Loucy (cell line): Measurements from ENCODE around the gene HEPHL1.

Experiments
- H2AFZ ChIP-seq: fragments of 200-600 bp; sonication (generic); 2 replicates; pipeline ENCODE4 v1.6.0; 2016; ENCODE audit warnings: antibody characterized with exemption, mild to moderate bottlenecking, low read length, moderate library complexity
- H3F3A ChIP-seq: fragments of 200-600 bp; 2 replicates; pipeline ENCODE4 v1.6.0; 2016; ENCODE audit warnings: antibody characterized with exemption, low read depth, mild to moderate bottlenecking
- H3K27me3 ChIP-seq: fragments of 200-600 bp; sonication (generic); 2 replicates; pipeline ENCODE4 v1.6.1; 2014; ENCODE audit warnings: low read length, mild to moderate bottlenecking; ENCODE audit not compliant: insufficient read depth, poor library complexity, severe bottlenecking
- H3K36me3 ChIP-seq: fragments of 200-600 bp; sonication (generic); 2 replicates; pipeline ENCODE4 v1.6.1; 2016; ENCODE audit warnings: low read length; ENCODE audit not compliant: insufficient read depth
- H3K4me1 ChIP-seq: fragments of 200-600 bp; sonication (generic); 2 replicates; pipeline ENCODE4 v1.5.1; 2014; ENCODE audit warnings: low read length, mild to moderate bottlenecking; ENCODE audit not compliant: insufficient read depth, poor library complexity, severe bottlenecking
- H3K4me2 ChIP-seq: fragments of 200-600 bp; sonication (generic); 2 replicates; pipeline ENCODE4 v1.6.0; 2014; ENCODE audit warnings: antibody characterized with exemption, low read length, low read depth, mild to moderate bottlenecking; ENCODE audit not compliant: poor library complexity, severe bottlenecking
- H3K4me3 ChIP-seq: fragments of 200-600 bp; sonication (generic); 2 replicates; pipeline ENCODE4 v1.5.1; 2014; ENCODE audit warnings: low read length, mild to moderate bottlenecking, mixed read lengths; ENCODE audit not compliant: poor library complexity, severe bottlenecking
- H3K79me2 ChIP-seq: fragments of 200-600 bp; sonication (generic); 2 replicates; pipeline ENCODE4 v1.6.1; 2014; ENCODE audit warnings: low read length; ENCODE audit not compliant: insufficient read depth
- H3K9ac ChIP-seq: fragments of 200-600 bp; sonication (generic); 2 replicates; pipeline ENCODE4 v1.6.0; 2014; ENCODE audit warnings: mild to moderate bottlenecking, low read depth, low read length, moderate library complexity; ENCODE audit not compliant: poor library complexity, severe bottlenecking
- H3K9me2 ChIP-seq: fragments of 200-600 bp; sonication (generic); replicated peaks from 2 replicates; pipeline ENCODE4 v1.6.1; 2016; ENCODE audit warnings: low read depth, low read length, mixed read lengths
- H3K9me3 ChIP-seq: fragments of 200-600 bp; sonication (generic); 2 replicates; pipeline ENCODE4 v1.6.1; 2014; ENCODE audit warnings: mild to moderate bottlenecking, antibody characterized with exemption, low read length, low read depth; ENCODE audit not compliant: insufficient read depth
- H4K20me1 ChIP-seq: fragments of 200-600 bp; sonication (generic); 2 replicates; pipeline ENCODE4 v1.6.0; 2014; ENCODE audit warnings: antibody characterized with exemption, low read length, mild to moderate bottlenecking; ENCODE audit not compliant: insufficient read depth, poor library complexity, severe bottlenecking
- EZH2phosphoT487 ChIP-seq: fragments of 200-600 bp; IDR thresholded peaks from 2 replicates; pipeline ENCODE4 v1.6.1; 2018; ENCODE audit warnings: antibody characterized with exemption, mild to moderate bottlenecking, moderate library complexity, borderline replicate concordance
- TF ChIP-seq, protein P1 (sequence below): fragments of 200-600 bp; sonication (generic); conservative IDR thresholded peaks from 2 replicates; pipeline ENCODE4 v1.5.1; 2014; ENCODE audit warnings: mild to moderate bottlenecking, antibody characterized with exemption, low read length

The HEPHL1 gene

DNA sequence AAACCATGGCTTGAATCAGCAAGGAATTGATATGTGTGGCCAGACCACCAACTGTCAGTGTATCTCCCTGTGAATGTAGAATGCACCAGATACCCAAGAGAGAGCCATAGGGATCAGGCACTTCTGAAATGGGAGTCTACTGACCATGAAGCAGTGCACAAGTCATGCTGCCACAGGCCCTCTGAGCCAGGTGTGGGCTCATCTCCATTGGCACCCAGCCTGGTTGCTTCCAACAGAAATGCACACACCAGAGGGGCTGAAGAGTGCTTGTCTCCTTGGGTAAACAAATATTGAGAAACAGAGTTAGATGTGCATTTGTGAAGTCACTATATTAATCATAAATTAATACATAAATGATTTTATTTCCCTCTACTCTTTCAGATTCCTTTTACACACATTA, 79.1 kb downstream of the HEPHL1 start:
- Histone ChIP-seq H2AFZ (no peak overlapping the region), H3K4me1 (no peaks in the 10 kb centered on the region), H3K9me2 (no peaks in the 10 kb centered on the region), H4K20me1 (no peaks in the 10 kb centered on the region), H3K9ac (no peak overlapping the region), H3K4me2 (no peak overlapping the region), H3K27me3 (no peaks in the 10 kb centered on the region), H3F3A (no peaks in the 10 kb centered on the region), H3K79me2 (no peaks in the 10 kb centered on the region), H3K4me3 (no peak overlapping the region), H3K36me3 (no peaks in the 10 kb centered on the region), H3K9me3 (no peaks in the 10 kb centered on the region)
- no peak for TF ChIP-seq EZH2phosphoT487
- TF ChIP-seq, protein P1, sequence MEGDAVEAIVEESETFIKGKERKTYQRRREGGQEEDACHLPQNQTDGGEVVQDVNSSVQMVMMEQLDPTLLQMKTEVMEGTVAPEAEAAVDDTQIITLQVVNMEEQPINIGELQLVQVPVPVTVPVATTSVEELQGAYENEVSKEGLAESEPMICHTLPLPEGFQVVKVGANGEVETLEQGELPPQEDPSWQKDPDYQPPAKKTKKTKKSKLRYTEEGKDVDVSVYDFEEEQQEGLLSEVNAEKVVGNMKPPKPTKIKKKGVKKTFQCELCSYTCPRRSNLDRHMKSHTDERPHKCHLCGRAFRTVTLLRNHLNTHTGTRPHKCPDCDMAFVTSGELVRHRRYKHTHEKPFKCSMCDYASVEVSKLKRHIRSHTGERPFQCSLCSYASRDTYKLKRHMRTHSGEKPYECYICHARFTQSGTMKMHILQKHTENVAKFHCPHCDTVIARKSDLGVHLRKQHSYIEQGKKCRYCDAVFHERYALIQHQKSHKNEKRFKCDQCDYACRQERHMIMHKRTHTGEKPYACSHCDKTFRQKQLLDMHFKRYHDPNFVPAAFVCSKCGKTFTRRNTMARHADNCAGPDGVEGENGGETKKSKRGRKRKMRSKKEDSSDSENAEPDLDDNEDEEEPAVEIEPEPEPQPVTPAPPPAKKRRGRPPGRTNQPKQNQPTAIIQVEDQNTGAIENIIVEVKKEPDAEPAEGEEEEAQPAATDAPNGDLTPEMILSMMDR, result no peak

- no peaks in the 10 kb centered on the region for H3K9me3 ChIP-seq
Measured at GRCh38 chr11:94103471-94103870, 82.3 kb downstream of the HEPHL1 start.

DNA sequence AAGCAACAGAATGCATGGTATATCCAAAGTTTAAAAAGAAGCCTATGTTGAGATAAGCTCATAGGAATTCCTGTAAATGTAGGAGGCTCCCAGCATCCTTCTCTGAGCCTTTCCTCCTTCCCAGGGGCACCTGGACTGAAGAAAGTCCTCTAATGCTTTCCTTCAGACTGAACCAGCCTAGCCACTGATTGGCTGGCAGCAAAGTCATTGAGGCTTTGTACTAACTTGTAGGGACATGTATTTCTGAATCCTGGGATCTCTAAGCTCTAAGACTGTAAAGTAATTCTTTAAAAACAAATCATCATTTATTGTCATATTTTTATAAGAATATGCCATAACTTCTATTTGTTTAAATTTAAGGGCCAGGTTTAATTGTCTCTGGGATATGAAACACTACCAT, 83.6 kb downstream of the HEPHL1 start:
- Histone ChIP-seq H3K4me2 (no peak overlapping the region), H3K27me3 (no peaks in the 10 kb centered on the region), H3K36me3 (no peaks in the 10 kb centered on the region), H4K20me1 (no peaks in the 10 kb centered on the region), H3K9ac (no peak overlapping the region), H3K9me2 (no peaks in the 10 kb centered on the region), H3K9me3 (no peaks in the 10 kb centered on the region), H3K4me1 (no peaks in the 10 kb centered on the region), H3K79me2 (no peaks in the 10 kb centered on the region), H2AFZ (no peak overlapping the region), H3K4me3 (no peak overlapping the region), H3F3A (no peaks in the 10 kb centered on the region)
- no peak for TF ChIP-seq EZH2phosphoT487
- TF ChIP-seq, protein P1, result no peak

More at GRCh38 chr11:94103471-94103870, 82.3 kb downstream of the HEPHL1 start:
- H4K20me1 ChIP-seq, result no peaks in the 10 kb centered on the region
- H3K4me1 ChIP-seq, result no peaks in the 10 kb centered on the region
- H3K27me3 ChIP-seq, result no peaks in the 10 kb centered on the region
- no peaks in the 10 kb centered on the region for H3K36me3 ChIP-seq
- H2AFZ ChIP-seq, result no peak overlapping the region
- no peaks in the 10 kb centered on the region for H3K79me2 ChIP-seq
- no peak overlapping the region for H3K9ac ChIP-seq
- no peaks in the 10 kb centered on the region for H3K9me2 ChIP-seq
- H3K4me2 ChIP-seq, result no peak overlapping the region
- no peak overlapping the region for H3K4me3 ChIP-seq
- H3F3A ChIP-seq, result no peaks in the 10 kb centered on the region
- TF ChIP-seq EZH2phosphoT487, result no peak
- TF ChIP-seq, protein P1, result no peak
